HCT116 (cell line): ENCODE data around the gene TWIST2. TPM values are rescaled to one million over a fixed set of nuclear protein-coding genes. Genes with fewer than 3 reads are reported as not detected.

Source experiments
- ATAC-seq: fragments of 200-7000 bp; cut with Tn5 transposase; 2 replicates; pipeline ENCODE4 v1.9.1; 2020; ENCODE audit warnings: mild to moderate bottlenecking, moderate library complexity
- BruUV-seq: library from RNA; stranded (reverse); fragments of 400-500 nt; replicated peaks from 2 replicates; lab custom pipeline; 2021; lab: Mats Ljungman, UMichigan
- CTCF ChIA-PET: fragments of 300-600 bp; sonication (Branson Sonifier 250); formaldehyde crosslinking; loops from one replicate; lab custom pipeline; 2021; ENCODE audit warnings: antibody characterized with exemption; lab: Charles Lee
- POLR2A ChIA-PET: fragments of 300-600, 350-600 bp; sonication (Branson Sonifier 250); formaldehyde crosslinking; loops from one replicate; lab custom pipeline; 2021; ENCODE audit warnings: antibody characterized with exemption; lab: Charles Lee
- RAD21 ChIA-PET, 2 experiments: fragments of 300-600 bp; sonication (Branson Sonifier 250); formaldehyde crosslinking; loops; one replicate each; lab custom pipeline; 2023; ENCODE audit warnings: low total read pairs in 2 of 2; ENCODE audit not compliant: uncharacterized antibody in 2 of 2, unreplicated experiment in 2 of 2, low non-redundant PET in 1 of 2; lab: Charles Lee
- DNase-seq: peaks from one replicate; pipeline ENCODE4 v3.0.0-alpha.2; 2010; ENCODE audit warnings: low read depth, low spot score
- H2AFZ ChIP-seq: fragments of 200-600 bp; shearing (Covaris generic), sonication (generic); 2 replicates; pipeline ENCODE4 v1.6.1; 2017; ENCODE audit warnings: low read depth, mixed run types, mixed read lengths, antibody characterized with exemption, low read length; ENCODE audit not compliant: poor library complexity, severe bottlenecking
- H3K27ac ChIP-seq: 2 replicates; pipeline ENCODE4 v1.5.1; 2012; ENCODE audit warnings: low read depth, low read length
- H3K27me3 ChIP-seq: fragments of 200-600 bp; sonication (generic); 2 replicates; pipeline ENCODE4 v1.6.1; 2016; ENCODE audit warnings: mixed run types, low read length, mixed read lengths; ENCODE audit not compliant: insufficient read depth
- H3K36me3 ChIP-seq, 2 experiments: fragments of 200-500 bp in 1 of 2; fragments of 200-600 bp in 1 of 2; sonication (Bioruptor generic) in 1 of 2; sonication (generic) in 1 of 2; 2 replicates each; pipeline versions ENCODE4 v1.5.1 to v1.6.1; 2014 to 2016; ENCODE audit warnings: low read length in 2 of 2, inconsistent platforms in 1 of 2, mixed read lengths in 1 of 2, mixed run types in 1 of 2; ENCODE audit not compliant: insufficient read depth in 2 of 2, control insufficient read depth in 1 of 2
- H3K4me1 ChIP-seq, 2 experiments: fragments of 200-600 bp in 1 of 2; sonication (generic) in 1 of 2; 2 replicates each; pipeline versions ENCODE4 v1.5.1 to v1.6.1; 2012 to 2017; ENCODE audit warnings: low read length in 2 of 2, inconsistent platforms in 1 of 2, mild to moderate bottlenecking in 1 of 2, mixed read lengths in 1 of 2, mixed run types in 1 of 2, moderate library complexity in 1 of 2; ENCODE audit not compliant: insufficient read depth in 2 of 2, control insufficient read depth in 1 of 2
- H3K4me2 ChIP-seq: fragments of 200-600 bp; sonication (generic); 2 replicates; pipeline ENCODE4 v1.6.1; 2017; ENCODE audit warnings: mixed run types, low read length, mixed read lengths
- H3K4me3 ChIP-seq, 2 experiments: fragments of 200-600 bp in 1 of 2; sonication (generic) in 1 of 2; replicated peaks in 1 of 2; 2 replicates each; pipeline ENCODE4 v1.5.1; 2011 to 2016; ENCODE audit warnings: low read length in 2 of 2, control low read depth in 1 of 2, low read depth in 1 of 2, mild to moderate bottlenecking in 1 of 2, mixed read lengths in 1 of 2, mixed run types in 1 of 2
- H3K79me2 ChIP-seq: fragments of 200-600 bp; sonication (generic); 2 replicates; pipeline ENCODE4 v1.6.1; 2017; ENCODE audit warnings: mild to moderate bottlenecking, mixed run types, low read length, moderate library complexity, mixed read lengths; ENCODE audit not compliant: insufficient read depth
- H3K9ac ChIP-seq: fragments of 200-600 bp; sonication (generic); 2 replicates; pipeline ENCODE4 v1.6.1; 2016; ENCODE audit warnings: low read length, mixed read lengths
- H3K9me2 ChIP-seq: fragments of 200-600 bp; sonication (generic), shearing (Covaris generic); 2 replicates; pipeline ENCODE4 v1.6.1; 2017; ENCODE audit warnings: mixed run types, mild to moderate bottlenecking, moderate library complexity; ENCODE audit not compliant: insufficient read depth
- H3K9me3 ChIP-seq, 2 experiments: fragments of 200-500 bp in 1 of 2; fragments of 200-600 bp in 1 of 2; sonication (Bioruptor generic) in 1 of 2; sonication (generic) in 1 of 2; 2 replicates each; pipeline ENCODE4 v1.6.1; 2014 to 2017; ENCODE audit warnings: low read length in 2 of 2, mixed read lengths in 2 of 2, inconsistent platforms in 1 of 2, low read depth in 1 of 2, mild to moderate bottlenecking in 1 of 2, mixed run types in 1 of 2, moderate library complexity in 1 of 2; ENCODE audit not compliant: control insufficient read depth in 1 of 2, insufficient read depth in 1 of 2
- H4K20me1 ChIP-seq: fragments of 200-600 bp; sonication (generic), shearing (Covaris generic); 2 replicates; pipeline ENCODE4 v1.6.1; 2017; ENCODE audit warnings: mixed run types, mild to moderate bottlenecking, moderate library complexity; ENCODE audit not compliant: insufficient read depth
- CEBPB ChIP-seq: IDR thresholded peaks from 2 replicates; pipeline ENCODE4 v1.6.1; 2012; ENCODE audit warnings: low read depth
- EZH2 ChIP-seq: fragments of 200-600 bp; sonication (generic); IDR thresholded peaks from 2 replicates; pipeline ENCODE4 v1.6.1; 2017; ENCODE audit warnings: antibody characterized with exemption, mixed run types
- EZH2phosphoT487 ChIP-seq: fragments of 200-600 bp; IDR thresholded peaks from 2 replicates; pipeline ENCODE4 v1.6.1; 2018; ENCODE audit warnings: antibody characterized with exemption, borderline replicate concordance
- FOSL1 ChIP-seq: IDR thresholded peaks from 2 replicates; pipeline ENCODE4 v1.6.1; 2012; ENCODE audit warnings: low read depth
- POLR2AphosphoS5 ChIP-seq: IDR thresholded peaks from 2 replicates; pipeline ENCODE4 v1.6.1; 2011; ENCODE audit warnings: mild to moderate bottlenecking, low read depth, low read length, moderate library complexity
- RAD21 ChIP-seq: IDR thresholded peaks from 2 replicates; pipeline ENCODE4 v1.6.1; 2012; ENCODE audit warnings: low read depth, mild to moderate bottlenecking
- SIN3A ChIP-seq: IDR thresholded peaks from 2 replicates; pipeline ENCODE4 v1.6.1; 2012; ENCODE audit warnings: low read depth
- SP1 ChIP-seq: IDR thresholded peaks from 2 replicates; pipeline ENCODE4 v1.6.1; 2012; ENCODE audit warnings: low read depth
- SRF ChIP-seq: IDR thresholded peaks from 2 replicates; pipeline ENCODE4 v1.6.1; 2012; ENCODE audit warnings: low read depth
- TCF7L2 ChIP-seq: IDR thresholded peaks from 2 replicates; pipeline ENCODE4 v1.7.0; 2011; ENCODE audit warnings: borderline replicate concordance, inconsistent platforms; ENCODE audit not compliant: insufficient read depth, insufficient read length; ENCODE audit errors: extremely low read depth
- ZFX ChIP-seq: fragments of 450-650 bp; IDR thresholded peaks from 2 replicates; pipeline ENCODE4 v1.6.1; 2017
- intact Hi-C: fragments of 100-400 bp; cut with micrococcal nuclease; formaldehyde crosslinking; loops from 2 replicates; pipeline ENCODE4 v1.10.0; 2022
- total RNA-seq: library from RNA; stranded (reverse); gene quantifications from one replicate; pipeline ENCODE4 v1.2.1, GENCODE V29; 2021; ENCODE audit not compliant: unreplicated experiment
- TF ChIP-seq, protein P1 (sequence below), 3 experiments: fragments of 200-600 bp in 1 of 3; sonication (generic) in 1 of 3; IDR thresholded peaks in 2 of 3; conservative IDR thresholded peaks in 1 of 3; 2 replicates each; pipeline ENCODE4 v1.5.1; 2012 to 2017; ENCODE audit warnings: low read depth in 2 of 3, low read length in 2 of 3, antibody characterized with exemption in 1 of 3, borderline replicate concordance in 1 of 3, control low read depth in 1 of 3, mild to moderate bottlenecking in 1 of 3, mixed read lengths in 1 of 3, mixed run types in 1 of 3, moderate library complexity in 1 of 3; ENCODE audit not compliant: insufficient read depth in 1 of 3
- TF ChIP-seq, protein P2 (sequence below): IDR thresholded peaks from 2 replicates; pipeline ENCODE4 v1.6.1; 2011; ENCODE audit warnings: mild to moderate bottlenecking, low read length, moderate library complexity; ENCODE audit not compliant: insufficient replicate concordance; ENCODE audit errors: extremely low read depth
- TF ChIP-seq, protein P3 (sequence below): IDR thresholded peaks from 2 replicates; pipeline ENCODE4 v1.6.1; 2012
- TF ChIP-seq, protein P4 (sequence below): IDR thresholded peaks from 2 replicates; pipeline ENCODE4 v1.6.1; 2012

The TWIST2 gene
- total RNA-seq, 1 experiment from 2014 or later: not detected

DNA sequence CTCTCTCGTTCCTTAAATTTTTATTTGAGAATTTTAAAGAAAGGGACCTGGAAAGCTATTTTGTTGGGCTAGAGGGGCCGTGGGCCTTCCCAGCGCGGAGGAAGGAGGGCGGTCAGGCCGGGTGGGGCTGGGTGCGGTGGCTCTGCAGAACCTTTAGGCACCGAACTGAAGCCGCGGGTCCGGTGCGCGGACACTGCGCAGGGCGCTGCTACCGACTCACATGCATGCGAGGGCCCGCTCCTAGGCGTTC lies 1.6 kb upstream of the TWIST2 start (continued):
- TF ChIP-seq, protein P1, sequence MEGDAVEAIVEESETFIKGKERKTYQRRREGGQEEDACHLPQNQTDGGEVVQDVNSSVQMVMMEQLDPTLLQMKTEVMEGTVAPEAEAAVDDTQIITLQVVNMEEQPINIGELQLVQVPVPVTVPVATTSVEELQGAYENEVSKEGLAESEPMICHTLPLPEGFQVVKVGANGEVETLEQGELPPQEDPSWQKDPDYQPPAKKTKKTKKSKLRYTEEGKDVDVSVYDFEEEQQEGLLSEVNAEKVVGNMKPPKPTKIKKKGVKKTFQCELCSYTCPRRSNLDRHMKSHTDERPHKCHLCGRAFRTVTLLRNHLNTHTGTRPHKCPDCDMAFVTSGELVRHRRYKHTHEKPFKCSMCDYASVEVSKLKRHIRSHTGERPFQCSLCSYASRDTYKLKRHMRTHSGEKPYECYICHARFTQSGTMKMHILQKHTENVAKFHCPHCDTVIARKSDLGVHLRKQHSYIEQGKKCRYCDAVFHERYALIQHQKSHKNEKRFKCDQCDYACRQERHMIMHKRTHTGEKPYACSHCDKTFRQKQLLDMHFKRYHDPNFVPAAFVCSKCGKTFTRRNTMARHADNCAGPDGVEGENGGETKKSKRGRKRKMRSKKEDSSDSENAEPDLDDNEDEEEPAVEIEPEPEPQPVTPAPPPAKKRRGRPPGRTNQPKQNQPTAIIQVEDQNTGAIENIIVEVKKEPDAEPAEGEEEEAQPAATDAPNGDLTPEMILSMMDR (IDR thresholded peaks at IDR 0.05 in 2 of 3, conservative IDR thresholded peaks at IDR 0.05 in 1 of 3; ENCODE audit: borderline replicate concordance in 1 of 3, insufficient read depth in 1 of 3, low read depth in 2 of 3, low read length in 2 of 3): no peak
- TF ChIP-seq SP1 (no peak), EZH2phosphoT487 (no peak), SRF (no peak), FOSL1 (no peak)
- TF ChIP-seq, protein P2, sequence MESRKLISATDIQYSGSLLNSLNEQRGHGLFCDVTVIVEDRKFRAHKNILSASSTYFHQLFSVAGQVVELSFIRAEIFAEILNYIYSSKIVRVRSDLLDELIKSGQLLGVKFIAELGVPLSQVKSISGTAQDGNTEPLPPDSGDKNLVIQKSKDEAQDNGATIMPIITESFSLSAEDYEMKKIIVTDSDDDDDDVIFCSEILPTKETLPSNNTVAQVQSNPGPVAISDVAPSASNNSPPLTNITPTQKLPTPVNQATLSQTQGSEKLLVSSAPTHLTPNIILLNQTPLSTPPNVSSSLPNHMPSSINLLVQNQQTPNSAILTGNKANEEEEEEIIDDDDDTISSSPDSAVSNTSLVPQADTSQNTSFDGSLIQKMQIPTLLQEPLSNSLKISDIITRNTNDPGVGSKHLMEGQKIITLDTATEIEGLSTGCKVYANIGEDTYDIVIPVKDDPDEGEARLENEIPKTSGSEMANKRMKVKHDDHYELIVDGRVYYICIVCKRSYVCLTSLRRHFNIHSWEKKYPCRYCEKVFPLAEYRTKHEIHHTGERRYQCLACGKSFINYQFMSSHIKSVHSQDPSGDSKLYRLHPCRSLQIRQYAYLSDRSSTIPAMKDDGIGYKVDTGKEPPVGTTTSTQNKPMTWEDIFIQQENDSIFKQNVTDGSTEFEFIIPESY: no peak
- TF ChIP-seq, all 23 proteins: peak for 0

DNA sequence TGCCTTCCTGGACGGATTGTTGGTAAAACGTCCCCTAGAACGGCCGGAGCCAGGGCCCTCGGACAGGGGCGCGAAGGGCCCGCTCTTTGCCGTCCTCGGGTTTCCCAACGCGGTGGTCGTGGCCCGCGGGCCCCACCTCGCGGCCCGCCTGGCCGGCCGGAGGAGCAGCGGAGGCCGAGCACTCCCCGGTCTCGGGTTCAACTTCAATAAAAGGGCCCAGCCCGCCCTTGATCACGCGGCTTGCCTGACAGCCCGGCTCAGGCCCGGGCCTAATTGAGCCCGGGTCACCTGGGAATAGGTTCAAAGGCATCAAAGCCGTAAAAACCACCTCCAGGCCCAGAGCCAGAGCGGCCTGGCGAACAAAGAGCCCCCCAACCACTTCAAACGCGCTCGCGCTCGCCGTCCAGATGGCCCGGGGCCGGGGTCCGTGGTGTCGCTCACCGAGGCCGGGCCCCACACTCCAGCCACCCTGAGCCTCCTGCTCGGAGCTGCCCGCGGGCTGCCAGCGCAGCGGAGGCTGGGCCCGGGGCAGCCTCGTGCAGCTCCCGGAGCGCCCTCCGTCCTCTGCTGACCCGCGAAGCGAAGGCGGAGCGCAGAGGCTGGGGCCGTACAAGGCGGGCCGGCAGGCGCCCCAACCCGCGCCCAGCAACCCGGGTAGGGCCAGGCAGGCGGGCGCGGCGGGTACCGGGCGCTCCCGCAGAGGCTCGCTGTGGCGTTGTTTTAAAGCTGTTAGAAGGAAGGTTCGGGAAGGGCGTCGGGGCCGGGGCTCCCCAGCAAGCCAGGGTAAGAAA lies 1.1 kb upstream of the TWIST2 start:
- no peaks in the 10 kb centered on the region for H3K9me2 ChIP-seq
- no TSS peak for BruUV-seq
- H3K36me3 ChIP-seq: no peaks in the 10 kb centered on the region
- intact Hi-C loops: no loop called here
- ATAC-seq (no peak), DNase-seq (no peak)
- no peaks in the 10 kb centered on the region for H4K20me1 ChIP-seq
- H3K9me3 ChIP-seq: no peaks in the 10 kb centered on the region
- ChIA-PET CTCF (no interaction called here), POLR2A (no interaction called here), RAD21 (no interaction called here)
- no peaks in the 10 kb centered on the region for H3K4me1 ChIP-seq
- H3K9ac ChIP-seq: no peak overlapping the region
- H3K79me2 ChIP-seq: no peaks in the 10 kb centered on the region
- no peak overlapping the region for H3K4me2 ChIP-seq
- no peak overlapping the region for H3K27ac ChIP-seq
- no peaks in the 10 kb centered on the region for H3K27me3 ChIP-seq
- no peak overlapping the region for H2AFZ ChIP-seq
- no peak overlapping the region for H3K4me3 ChIP-seq
- no peak for TF ChIP-seq TCF7L2
- no peak for TF ChIP-seq ZFX
- TF ChIP-seq POLR2AphosphoS5: no peak
- TF ChIP-seq, protein P2: no peak
- TF ChIP-seq FOSL1: no peak
- no peak for TF ChIP-seq SIN3A
- TF ChIP-seq, protein P3, sequence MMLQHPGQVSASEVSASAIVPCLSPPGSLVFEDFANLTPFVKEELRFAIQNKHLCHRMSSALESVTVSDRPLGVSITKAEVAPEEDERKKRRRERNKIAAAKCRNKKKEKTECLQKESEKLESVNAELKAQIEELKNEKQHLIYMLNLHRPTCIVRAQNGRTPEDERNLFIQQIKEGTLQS: no peak
- no peak for TF ChIP-seq EZH2
- TF ChIP-seq RAD21: no peak
- TF ChIP-seq, protein P4, sequence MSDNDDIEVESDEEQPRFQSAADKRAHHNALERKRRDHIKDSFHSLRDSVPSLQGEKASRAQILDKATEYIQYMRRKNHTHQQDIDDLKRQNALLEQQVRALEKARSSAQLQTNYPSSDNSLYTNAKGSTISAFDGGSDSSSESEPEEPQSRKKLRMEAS: no peak
- TF ChIP-seq CEBPB: no peak
- TF ChIP-seq, protein P1 (IDR thresholded peaks at IDR 0.05 in 2 of 3, conservative IDR thresholded peaks at IDR 0.05 in 1 of 3; ENCODE audit: borderline replicate concordance in 1 of 3, insufficient read depth in 1 of 3, low read depth in 2 of 3, low read length in 2 of 3): no peak
- no peak for TF ChIP-seq EZH2phosphoT487
